HFFc6 (cell line): Measurements from ENCODE around the gene HEMGN. TPM values are rescaled to one million over a fixed set of nuclear protein-coding genes. Genes with fewer than 3 reads are reported as not detected.

ENCODE experiments used
- DNase-seq: peaks from one replicate; pipeline ENCODE4 v3.0.0-alpha.2; 2018
- H3K27ac Mint-ChIP-seq: 2 replicates; pipeline ENCODE4 v1.8.0; 2020; ENCODE audit warnings: mild to moderate bottlenecking, mixed read lengths
- H3K27me3 Mint-ChIP-seq: 2 replicates; pipeline ENCODE4 v1.8.0; 2021; ENCODE audit warnings: mild to moderate bottlenecking, moderate library complexity, mixed read lengths; ENCODE audit not compliant: insufficient read depth
- H3K36me3 Mint-ChIP-seq: 2 replicates; pipeline ENCODE4 v1.8.0; 2021; ENCODE audit warnings: low read depth, mixed read lengths
- H3K4me1 Mint-ChIP-seq: 2 replicates; pipeline ENCODE4 v1.8.0; 2020; ENCODE audit warnings: low read depth, mixed read lengths
- H3K4me3 Mint-ChIP-seq: 2 replicates; pipeline ENCODE4 v1.8.0; 2020; ENCODE audit warnings: mild to moderate bottlenecking, moderate library complexity, mixed read lengths
- H3K9me3 Mint-ChIP-seq: 2 replicates; pipeline ENCODE4 v1.8.0; 2020; ENCODE audit warnings: mild to moderate bottlenecking, mixed read lengths
- CTCF ChIP-seq: fragments of 200-600 bp; sonication (generic); IDR thresholded peaks from 2 replicates; pipeline ENCODE4 v1.5.0; 2021; ENCODE audit warnings: antibody characterized with exemption, mild to moderate bottlenecking
- total RNA-seq, 6 experiments: library from RNA; stranded (reverse); fragmentation: NEBNext Ultra II Directional; extraction: Animal tissue kit (Norgen Biotek cat#: 25700); gene quantifications; 2 replicates in 1 of 6; 3 replicates in 5 of 6; pipeline ENCODE4 v1.2.3, GENCODE V29; 2021

HEMGN gene
- total RNA-seq, 6 experiments from 2014 or later = not detected

GRCh38 chr9:97906236-97906831 is 31.6 kb downstream of the HEMGN start:
- H3K4me3 Mint-ChIP-seq = no peak overlapping the region
- no peak for TF ChIP-seq CTCF
- peaks cover 28% of the 10 kb centered on the region for H3K4me1 Mint-ChIP-seq
- H3K27me3 Mint-ChIP-seq = no peaks in the 10 kb centered on the region
- H3K27ac Mint-ChIP-seq = peak overlapping the region; percentile 14; the same call in 1 of the 2 replicates
- H3K9me3 Mint-ChIP-seq = no peaks in the 10 kb centered on the region
- peaks cover 12% of the 10 kb centered on the region; the same call in 1 of the 2 replicates for H3K36me3 Mint-ChIP-seq
- no peak for DNase-seq

- H3K27ac Mint-ChIP-seq = no peak overlapping the region
- H3K27me3 Mint-ChIP-seq = no peaks in the 10 kb centered on the region
- H3K4me3 Mint-ChIP-seq = no peak overlapping the region
- TF ChIP-seq CTCF = no peak
- peaks cover 10% of the 10 kb centered on the region; the same call in 1 of the 2 replicates for H3K36me3 Mint-ChIP-seq
- no peak for DNase-seq
- H3K9me3 Mint-ChIP-seq = no peaks in the 10 kb centered on the region
- H3K4me1 Mint-ChIP-seq = peaks cover 37% of the 10 kb centered on the region
Observed at GRCh38 chr9:97905228-97905627, 32.7 kb downstream of the HEMGN start.

GRCh38 chr9:97904725-97905124 is 33.2 kb downstream of the HEMGN start:
- Mint-ChIP-seq H3K9me3 (no peaks in the 10 kb centered on the region), H3K27me3 (no peaks in the 10 kb centered on the region), H3K4me3 (no peak overlapping the region), H3K36me3 (peaks cover 5% of the 10 kb centered on the region; the same call in 1 of the 2 replicates), H3K27ac (no peak overlapping the region), H3K4me1 (peaks cover 40% of the 10 kb centered on the region)
- no peak for TF ChIP-seq CTCF
- DNase-seq = no peak

GRCh38 chr9:97903177-97903576 is 34.8 kb downstream of the HEMGN start:
- H3K36me3 Mint-ChIP-seq = peaks cover 5% of the 10 kb centered on the region; the same call in 1 of the 2 replicates
- TF ChIP-seq CTCF = no peak
- H3K9me3 Mint-ChIP-seq = no peaks in the 10 kb centered on the region
- H3K27ac Mint-ChIP-seq = no peak overlapping the region; the same call in 1 of the 2 replicates
- peaks cover 41% of the 10 kb centered on the region for H3K4me1 Mint-ChIP-seq
- H3K4me3 Mint-ChIP-seq = no peak overlapping the region
- peak; percentile 38 for DNase-seq
- H3K27me3 Mint-ChIP-seq = no peaks in the 10 kb centered on the region

- H3K36me3 Mint-ChIP-seq = no peaks in the 10 kb centered on the region; the same call in 1 of the 2 replicates
- no peaks in the 10 kb centered on the region for H3K27me3 Mint-ChIP-seq
- peak; percentile 88 for TF ChIP-seq CTCF
- H3K27ac Mint-ChIP-seq = peak overlapping the region; percentile 77
- DNase-seq = peak; percentile 44
- peaks cover 37% of the 10 kb centered on the region for H3K4me1 Mint-ChIP-seq
- peak overlapping the region; percentile 67 for H3K4me3 Mint-ChIP-seq
- no peaks in the 10 kb centered on the region for H3K9me3 Mint-ChIP-seq
Observed at GRCh38 chr9:97900738-97901565, 37.0 kb downstream of the HEMGN start.
